Measurements from ENCODE around the gene GPR157. TPM values are rescaled to one million over a fixed set of nuclear protein-coding genes. Genes with fewer than 3 reads are reported as not detected.
A peak's percentile ranks its signal among the peaks of the same experiment; 100 is the strongest.

The GPR157 gene
- total and polyA plus RNA-seq, 8 donors = 0.15 to 16.5 (median 4.5) TPM

- WGBS, 5 donors = 79 to 90% (median 86%) methylated on average over 4 of the region's 4 CpGs
- Histone ChIP-seq H3K9me3 (no peaks in the 10 kb centered on the region), H3K4me1 (peaks cover 0 to 20% (median 6%) of the 10 kb centered on the region in 4 donors), H3K36me3 (no peaks in the 10 kb centered on the region), H3K27ac (no peak overlapping the region), H3K27me3 (peaks cover 0 to 2% (median 0%) of the 10 kb centered on the region in 3 donors), H3K4me3 (no peak overlapping the region)
- no peak for DNase-seq
- TF ChIP-seq POLR2A (IDR thresholded peaks at IDR 0.05) = no peak
- TF ChIP-seq CTCF (IDR thresholded peaks at IDR 0.05) = no peak
- TF ChIP-seq POLR2AphosphoS5 (IDR thresholded peaks at IDR 0.05) = no peak
- TF ChIP-seq EP300 (IDR thresholded peaks at IDR 0.05) = no peak
- intact Hi-C loops (cut with DNase I; ENCODE audit: low total_unique reads) = no loop called here
These were observed 40.1 kb downstream of the GPR157 start for GRCh38 chr1:9088807-9089206.

- Histone ChIP-seq H3K4me1 (peaks cover 0 to 28% (median 9%) of the 10 kb centered on the region in 4 donors), H3K36me3 (no peaks in the 10 kb centered on the region), H3K9me3 (no peaks in the 10 kb centered on the region), H3K4me3 (no peak overlapping the region), H3K27ac (no peak overlapping the region), H3K27me3 (peaks cover 0 to 2% (median 0%) of the 10 kb centered on the region in 3 donors)
- WGBS, 5 donors = 81 to 90% (median 83%) methylated on average over 12 of the region's 12 CpGs
- intact Hi-C loops (cut with DNase I; ENCODE audit: low total_unique reads) = no loop called here
- TF ChIP-seq EP300 (IDR thresholded peaks at IDR 0.05) (no peak), POLR2A (IDR thresholded peaks at IDR 0.05) (no peak), CTCF (IDR thresholded peaks at IDR 0.05) (no peak), POLR2AphosphoS5 (IDR thresholded peaks at IDR 0.05) (no peak)
- no peak for DNase-seq
These were observed 41.3 kb downstream of the GPR157 start for GRCh38 chr1:9087411-9088125.

- DNase-seq = no peak
- no peak overlapping the region for H3K4me3 ChIP-seq
- intact Hi-C loops (cut with DNase I; ENCODE audit: low total_unique reads) = no loop called here
- H3K4me1 ChIP-seq = peaks cover 0 to 28% (median 10%) of the 10 kb centered on the region in 4 donors
- TF ChIP-seq CTCF (IDR thresholded peaks at IDR 0.05) (no peak), EP300 (IDR thresholded peaks at IDR 0.05) (no peak), POLR2A (IDR thresholded peaks at IDR 0.05) (no peak), POLR2AphosphoS5 (IDR thresholded peaks at IDR 0.05) (no peak)
- H3K36me3 ChIP-seq = no peaks in the 10 kb centered on the region
- peaks cover 0 to 2% (median 0%) of the 10 kb centered on the region in 3 donors for H3K27me3 ChIP-seq
- 45 to 93% (median 75%) methylated on average over 2 of the region's 2 CpGs for WGBS, 5 donors
- H3K27ac ChIP-seq = no peak overlapping the region
- H3K9me3 ChIP-seq = no peaks in the 10 kb centered on the region
These were observed 42.1 kb downstream of the GPR157 start for GRCh38 chr1:9086796-9087195.

GRCh38 chr1:9086045-9086444, 42.9 kb downstream of the GPR157 start:
- Histone ChIP-seq H3K27me3 (peaks cover 0 to 2% (median 0%) of the 10 kb centered on the region in 3 donors), H3K4me3 (no peak overlapping the region), H3K27ac (peak overlapping the region in 1 of 5 donors; percentile 44), H3K36me3 (no peaks in the 10 kb centered on the region), H3K9me3 (no peaks in the 10 kb centered on the region), H3K4me1 (peaks cover 0 to 28% (median 10%) of the 10 kb centered on the region in 4 donors)
- no peak for TF ChIP-seq CTCF (IDR thresholded peaks at IDR 0.05)
- no peak for TF ChIP-seq EP300 (IDR thresholded peaks at IDR 0.05)
- TF ChIP-seq POLR2A (IDR thresholded peaks at IDR 0.05) = no peak
- TF ChIP-seq POLR2AphosphoS5 (IDR thresholded peaks at IDR 0.05) = no peak
- WGBS, 5 donors = 50 to 82% (median 60%) methylated on average over 5 of the region's 5 CpGs
- intact Hi-C loops (cut with DNase I; ENCODE audit: low total_unique reads) = no loop called here
- DNase-seq = no peak
